ENCODE data around the gene ZNF345. TPM values are rescaled to one million over a fixed set of nuclear protein-coding genes. Genes with fewer than 3 reads are reported as not detected.

Gene ZNF345
- total and polyA plus RNA-seq, 2 of the 4 experiments (the other 2 are of a cell fraction), result 1.8 to 3.0 TPM

DNA sequence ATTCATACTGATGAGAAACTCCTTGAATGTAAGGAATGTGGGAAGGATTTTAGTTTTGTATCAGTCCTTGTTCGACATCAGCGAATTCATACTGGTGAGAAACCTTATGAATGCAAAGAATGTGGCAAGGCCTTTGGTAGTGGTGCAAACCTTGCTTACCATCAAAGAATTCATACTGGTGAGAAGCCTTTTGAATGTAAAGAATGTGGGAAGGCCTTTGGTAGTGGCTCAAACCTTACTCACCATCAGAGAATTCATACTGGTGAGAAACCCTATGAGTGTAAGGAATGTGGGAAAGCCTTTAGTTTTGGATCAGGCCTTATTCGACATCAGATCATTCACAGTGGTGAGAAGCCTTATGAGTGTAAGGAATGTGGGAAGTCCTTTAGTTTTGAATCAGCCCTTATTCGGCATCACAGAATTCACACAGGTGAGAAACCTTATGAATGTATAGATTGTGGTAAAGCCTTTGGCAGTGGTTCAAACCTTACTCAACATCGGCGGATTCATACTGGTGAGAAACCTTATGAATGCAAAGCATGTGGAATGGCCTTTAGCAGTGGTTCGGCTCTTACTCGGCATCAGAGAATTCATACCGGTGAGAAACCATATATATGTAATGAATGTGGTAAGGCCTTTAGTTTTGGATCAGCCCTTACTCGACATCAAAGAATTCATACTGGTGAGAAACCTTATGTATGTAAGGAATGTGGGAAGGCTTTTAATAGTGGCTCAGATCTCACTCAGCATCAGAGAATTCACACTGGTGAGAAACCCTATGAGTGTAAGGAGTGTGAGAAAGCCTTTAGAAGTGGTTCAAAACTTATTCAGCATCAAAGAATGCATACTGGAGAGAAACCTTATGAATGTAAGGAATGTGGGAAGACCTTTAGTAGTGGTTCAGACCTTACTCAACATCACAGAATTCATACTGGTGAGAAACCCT lies 26.6 kb downstream of the ZNF345 start:
- H3K27me3 ChIP-seq (ENCODE audit: control insufficient read depth, insufficient read depth, low read length), result no peaks in the 10 kb centered on the region
- H3K27ac ChIP-seq (ENCODE audit: insufficient read depth, low read length), result no peak overlapping the region
- H3K79me1 ChIP-seq (ENCODE audit: low read depth in 1 of 2, low read length in 2 of 2), result no peaks in the 10 kb centered on the region
- no peak overlapping the region for H4K5ac ChIP-seq (ENCODE audit: low read depth, low read length)
- no peak overlapping the region for H3K4me2 ChIP-seq (ENCODE audit: low read depth, low read length)
- no peak overlapping the region for H2BK15ac ChIP-seq (ENCODE audit: low read depth, low read length)
- ATAC-seq (ENCODE audit: low read depth), result no peak
- H3K18ac ChIP-seq (ENCODE audit: low read depth, low read length), result no peak overlapping the region
- ChIA-PET CTCF (no interaction called here), POLR2A (ENCODE audit: unreplicated experiment) (no interaction called here)
- peaks cover 12% of the 10 kb centered on the region for H3K36me3 ChIP-seq (ENCODE audit: control insufficient read depth, insufficient read depth, low read length)
- no peaks in the 10 kb centered on the region for H3K4me1 ChIP-seq (ENCODE audit: control insufficient read depth, insufficient read depth, low read length)
- no peak overlapping the region for H4K8ac ChIP-seq (ENCODE audit: low read depth in 2 of 2, low read length in 2 of 2)
- in situ Hi-C loops (cut with MboI; ENCODE audit: low sequenced_read_pairs), result no loop called here
- no TSS peak for BruUV-seq (replicated peaks)
- H3K14ac ChIP-seq (replicated peaks; ENCODE audit: low read depth, low read length), result no peak overlapping the region
- H4K91ac ChIP-seq (ENCODE audit: insufficient read depth, low read depth, low read length), result no peak overlapping the region
- H3K9me1 ChIP-seq (ENCODE audit: insufficient read depth, low read length), result no peaks in the 10 kb centered on the region
- no peak overlapping the region for H2AFZ ChIP-seq (replicated peaks; ENCODE audit: low read length, poor library complexity)
- DNase-seq, result no peak
- no peak overlapping the region for H2BK120ac ChIP-seq (ENCODE audit: low read depth, low read length)
- intact Hi-C loops (cut with micrococcal nuclease), result no loop called here
- no peak overlapping the region for H2AK5ac ChIP-seq (ENCODE audit: low read depth, low read length)
- H2BK5ac ChIP-seq (ENCODE audit: low read depth, low read length, poor library complexity, severe bottlenecking), result no peak overlapping the region
- H3K4ac ChIP-seq (ENCODE audit: low read depth, low read length), result no peak overlapping the region
- H2AK9ac ChIP-seq (replicated peaks; ENCODE audit: low read depth, low read length, poor library complexity), result no peak overlapping the region
- no peak overlapping the region for H3K4me3 ChIP-seq (ENCODE audit: insufficient read depth, low read depth, low read length)
- dilution Hi-C loops (cut with HindIII; ENCODE audit: low sequenced_read_pairs, unreplicated experiment), result no loop called here
- H3K23ac ChIP-seq (ENCODE audit: low read depth, low read length), result no peak overlapping the region
- no peak overlapping the region for H3K56ac ChIP-seq (ENCODE audit: extremely low read depth, insufficient read depth, low read length)
- no CpG with 5 or more reads among the region's 10 CpGs for WGBS, 2 experiments (ENCODE audit: extremely low coverage in 2 of 2, insufficient read length in 1 of 2)
- no peak overlapping the region for H2BK20ac ChIP-seq (ENCODE audit: low read depth, low read length)
- no peak overlapping the region for H3K9ac ChIP-seq (ENCODE audit: low read depth, low read length)
- TF ChIP-seq RAD21 (IDR thresholded peaks at IDR 0.05; ENCODE audit: low read length) (no peak), NFE2L2 (IDR thresholded peaks at IDR 0.05; ENCODE audit: low read depth, low read length) (no peak), ELK1 (IDR thresholded peaks at IDR 0.05; ENCODE audit: borderline replicate concordance, low read depth, low read length) (no peak), MAFK (IDR thresholded peaks at IDR 0.05; ENCODE audit: low read depth, low read length) (no peak), MAZ (IDR thresholded peaks at IDR 0.05; ENCODE audit: borderline replicate concordance, low read depth, low read length) (no peak), BHLHE40 (IDR thresholded peaks at IDR 0.05; ENCODE audit: low read depth, low read length) (no peak), RFX5 (IDR thresholded peaks at IDR 0.05; ENCODE audit: low read depth, low read length) (no peak), FOS (IDR thresholded peaks at IDR 0.05; ENCODE audit: low read depth, low read length) (no peak), RCOR1 (IDR thresholded peaks at IDR 0.05; ENCODE audit: insufficient replicate concordance, low read length) (no peak), CTCF (conservative IDR thresholded peaks at IDR 0.05; ENCODE audit: low read depth, low read length) (no peak), POLR2A (IDR thresholded peaks at IDR 0.05; ENCODE audit: low read depth, low read length) (no peak), CHD1 (IDR thresholded peaks at IDR 0.05; ENCODE audit: low read depth, low read length) (no peak), USF2 (IDR thresholded peaks at IDR 0.05; ENCODE audit: low read depth, low read length) (no peak), SMC3 (IDR thresholded peaks at IDR 0.05; ENCODE audit: low read depth, low read length) (no peak), MXI1 (IDR thresholded peaks at IDR 0.05; ENCODE audit: borderline replicate concordance, low read depth, low read length) (no peak)
- peaks cover 54% of the 10 kb centered on the region for H3K9me3 ChIP-seq (ENCODE audit: control insufficient read depth, insufficient read depth, low read length)
- no peaks in the 10 kb centered on the region for H4K20me1 ChIP-seq (ENCODE audit: insufficient read depth, low read length)
